SK-N-SH treated with all-trans-retinoic acid at 6 μM for 48 hours (cell line): ENCODE data around the gene FBXO8.

ENCODE experiments used
- ARNTL ChIP-seq: fragments of 450-650 bp; formaldehyde crosslinking; IDR thresholded peaks from 2 replicates; pipeline ENCODE4 v1.5.0; 2020; ENCODE audit warnings: low read depth, mild to moderate bottlenecking, moderate library complexity, borderline replicate concordance
- CREB5 ChIP-seq: fragments of 250-450 bp; sonication (Bioruptor Pico); IDR thresholded peaks from 2 replicates; pipeline ENCODE4 v1.5.1; 2020; ENCODE audit warnings: low read depth, mild to moderate bottlenecking, moderate library complexity
- CSRNP3 ChIP-seq: fragments of 250-450 bp; sonication (Bioruptor Pico); IDR thresholded peaks from 2 replicates; pipeline ENCODE4 v1.5.1; 2021; ENCODE audit warnings: mild to moderate bottlenecking, moderate library complexity
- OSR1 ChIP-seq: fragments of 250-450 bp; sonication (Bioruptor Pico); IDR thresholded peaks from 2 replicates; pipeline ENCODE4 v1.8.0; 2022; ENCODE audit warnings: moderate library complexity, mild to moderate bottlenecking, inconsistent platforms
- RARB ChIP-seq: fragments of 250-450 bp; sonication (Bioruptor Pico); IDR thresholded peaks from 2 replicates; pipeline ENCODE4 v1.8.0; 2021; ENCODE audit warnings: mild to moderate bottlenecking, moderate library complexity
- ZNF70 ChIP-seq: fragments of 450-650 bp; formaldehyde crosslinking; IDR thresholded peaks from 2 replicates; pipeline ENCODE4 v1.5.0; 2020; ENCODE audit warnings: mild to moderate bottlenecking, moderate library complexity
- TF ChIP-seq, protein P1 (sequence below): fragments of 250-450 bp; sonication (Bioruptor Pico); IDR thresholded peaks from 2 replicates; pipeline ENCODE4 v1.5.0; 2020; ENCODE audit warnings: mild to moderate bottlenecking, moderate library complexity
- TF ChIP-seq, protein P2 (sequence below): fragments of 250-450 bp; sonication (Bioruptor Pico); IDR thresholded peaks from 2 replicates; pipeline ENCODE4 v1.8.0; 2020; ENCODE audit warnings: mild to moderate bottlenecking, moderate library complexity, borderline replicate concordance

DNA sequence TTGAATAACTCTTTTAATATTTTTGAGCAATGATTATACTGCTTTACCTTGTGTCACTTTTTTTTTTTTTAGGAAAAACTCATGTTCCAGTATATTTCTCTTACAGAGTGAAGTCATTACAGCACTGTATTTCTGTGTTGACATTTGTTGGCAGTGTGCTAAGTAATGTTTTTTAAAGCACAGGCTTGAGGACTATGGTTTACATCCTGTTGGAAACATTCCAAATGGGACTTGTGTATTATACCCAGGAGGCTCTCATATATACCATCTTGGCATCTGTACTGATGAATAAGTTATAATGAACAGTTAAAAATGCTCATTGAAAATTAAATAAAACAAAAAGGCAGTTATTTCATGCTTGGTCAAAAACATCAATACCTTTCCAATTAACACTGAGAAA, 34.1 kb upstream of the FBXO8 start:
- TF ChIP-seq OSR1 (CRISPR knock-in tag) (no peak), RARB (CRISPR knock-in tag) (no peak), CREB5 (no peak), CSRNP3 (CRISPR knock-in tag) (no peak), ARNTL (CRISPR knock-in tag) (no peak), ZNF70 (no peak)
- TF ChIP-seq, protein P1, sequence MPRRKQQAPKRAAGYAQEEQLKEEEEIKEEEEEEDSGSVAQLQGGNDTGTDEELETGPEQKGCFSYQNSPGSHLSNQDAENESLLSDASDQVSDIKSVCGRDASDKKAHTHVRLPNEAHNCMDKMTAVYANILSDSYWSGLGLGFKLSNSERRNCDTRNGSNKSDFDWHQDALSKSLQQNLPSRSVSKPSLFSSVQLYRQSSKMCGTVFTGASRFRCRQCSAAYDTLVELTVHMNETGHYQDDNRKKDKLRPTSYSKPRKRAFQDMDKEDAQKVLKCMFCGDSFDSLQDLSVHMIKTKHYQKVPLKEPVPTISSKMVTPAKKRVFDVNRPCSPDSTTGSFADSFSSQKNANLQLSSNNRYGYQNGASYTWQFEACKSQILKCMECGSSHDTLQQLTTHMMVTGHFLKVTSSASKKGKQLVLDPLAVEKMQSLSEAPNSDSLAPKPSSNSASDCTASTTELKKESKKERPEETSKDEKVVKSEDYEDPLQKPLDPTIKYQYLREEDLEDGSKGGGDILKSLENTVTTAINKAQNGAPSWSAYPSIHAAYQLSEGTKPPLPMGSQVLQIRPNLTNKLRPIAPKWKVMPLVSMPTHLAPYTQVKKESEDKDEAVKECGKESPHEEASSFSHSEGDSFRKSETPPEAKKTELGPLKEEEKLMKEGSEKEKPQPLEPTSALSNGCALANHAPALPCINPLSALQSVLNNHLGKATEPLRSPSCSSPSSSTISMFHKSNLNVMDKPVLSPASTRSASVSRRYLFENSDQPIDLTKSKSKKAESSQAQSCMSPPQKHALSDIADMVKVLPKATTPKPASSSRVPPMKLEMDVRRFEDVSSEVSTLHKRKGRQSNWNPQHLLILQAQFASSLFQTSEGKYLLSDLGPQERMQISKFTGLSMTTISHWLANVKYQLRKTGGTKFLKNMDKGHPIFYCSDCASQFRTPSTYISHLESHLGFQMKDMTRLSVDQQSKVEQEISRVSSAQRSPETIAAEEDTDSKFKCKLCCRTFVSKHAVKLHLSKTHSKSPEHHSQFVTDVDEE = no peak
- TF ChIP-seq, protein P2, sequence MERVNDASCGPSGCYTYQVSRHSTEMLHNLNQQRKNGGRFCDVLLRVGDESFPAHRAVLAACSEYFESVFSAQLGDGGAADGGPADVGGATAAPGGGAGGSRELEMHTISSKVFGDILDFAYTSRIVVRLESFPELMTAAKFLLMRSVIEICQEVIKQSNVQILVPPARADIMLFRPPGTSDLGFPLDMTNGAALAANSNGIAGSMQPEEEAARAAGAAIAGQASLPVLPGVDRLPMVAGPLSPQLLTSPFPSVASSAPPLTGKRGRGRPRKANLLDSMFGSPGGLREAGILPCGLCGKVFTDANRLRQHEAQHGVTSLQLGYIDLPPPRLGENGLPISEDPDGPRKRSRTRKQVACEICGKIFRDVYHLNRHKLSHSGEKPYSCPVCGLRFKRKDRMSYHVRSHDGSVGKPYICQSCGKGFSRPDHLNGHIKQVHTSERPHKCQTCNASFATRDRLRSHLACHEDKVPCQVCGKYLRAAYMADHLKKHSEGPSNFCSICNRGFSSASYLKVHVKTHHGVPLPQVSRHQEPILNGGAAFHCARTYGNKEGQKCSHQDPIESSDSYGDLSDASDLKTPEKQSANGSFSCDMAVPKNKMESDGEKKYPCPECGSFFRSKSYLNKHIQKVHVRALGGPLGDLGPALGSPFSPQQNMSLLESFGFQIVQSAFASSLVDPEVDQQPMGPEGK (CRISPR knock-in tag) = no peak
